NCI-H748 (cell line): ENCODE data around the gene TCP10L.

ENCODE experiments used
- DNase-seq: peaks from one replicate; lab custom pipeline; 2025; ENCODE audit not compliant: unreplicated experiment; lab: John Stamatoyannopoulos, UW

The TCP10L gene

GRCh38 chr21:32523988-32524719, 61.2 kb downstream of the TCP10L start:
- no peak for DNase-seq
